Aorta (tissue), 5 donors: ENCODE measurements around the gene SLC22A7. TPM values are rescaled to one million over a fixed set of nuclear protein-coding genes. Genes with fewer than 3 reads are reported as not detected.
A peak's percentile ranks its signal among the peaks of the same experiment; 100 is the strongest.

ENCODE experiments used
- ATAC-seq: fragments of 200-7000 bp; cut with Tn5 transposase; one replicate; pipeline ENCODE4 v1.9.1; 2022; ENCODE audit warnings: moderate library complexity; ENCODE audit not compliant: low FRiP score
- DNase-seq, 2 donors: peaks; one replicate each; pipeline ENCODE4 v3.0.0-alpha.2; 2020
- H3K27ac ChIP-seq, 2 donors: one replicate each; pipeline ENCODE4 v1.5.1; 2013; ENCODE audit warnings: low read length in 2 of 2, mild to moderate bottlenecking in 2 of 2, moderate library complexity in 2 of 2, control low read depth in 1 of 2, inconsistent platforms in 1 of 2, low read depth in 1 of 2
- H3K27me3 ChIP-seq, 2 donors: one replicate each; pipeline ENCODE4 v1.6.1; 2013; ENCODE audit warnings: control low read depth in 1 of 2, low read length in 1 of 2, mild to moderate bottlenecking in 1 of 2, moderate library complexity in 1 of 2; ENCODE audit not compliant: insufficient read depth in 2 of 2, control insufficient read depth in 1 of 2
- H3K36me3 ChIP-seq, 2 donors: one replicate each; pipeline ENCODE4 v1.6.1; 2013; ENCODE audit warnings: control low read depth in 1 of 2, low read length in 1 of 2, mild to moderate bottlenecking in 1 of 2; ENCODE audit not compliant: insufficient read depth in 2 of 2, control insufficient read depth in 1 of 2
- H3K4me1 ChIP-seq, 2 donors: one replicate each; pipeline ENCODE4 v1.6.1; 2013; ENCODE audit warnings: low read length in 2 of 2, control low read depth in 1 of 2, mild to moderate bottlenecking in 1 of 2, moderate library complexity in 1 of 2; ENCODE audit not compliant: insufficient read depth in 2 of 2, control insufficient read depth in 1 of 2
- H3K4me3 ChIP-seq, 2 donors: one replicate each; pipeline ENCODE4 v1.5.1; 2013; ENCODE audit warnings: low read length in 2 of 2, control low read depth in 1 of 2, mild to moderate bottlenecking in 1 of 2
- H3K9me3 ChIP-seq: one replicate; pipeline ENCODE4 v1.6.1; 2013; ENCODE audit warnings: mild to moderate bottlenecking, low read length; ENCODE audit not compliant: control insufficient read depth
- WGBS, 2 donors: extraction: QIAGEN DNeasy Blood & Tissue Kit; methylation state at CpG; one replicate each; pipeline ENCODE4 v1.1.7; 2013; 5-methylcytosine and 5-hydroxymethylcytosine counted together
- intact Hi-C, 2 donors: fragments of 100-400 bp; cut with DNase I; formaldehyde crosslinking; loops; one replicate each; pipeline versions ENCODE4 v1.14.2 to v1.15.0; 2022
- polyA plus RNA-seq, 2 donors: library from polyadenylated mRNA; stranded (reverse); fragments of 200-250 nt; gene quantifications; one replicate each; pipeline ENCODE4 v1.2.3, GENCODE V29; 2013
- total RNA-seq, 2 donors: library from RNA; stranded (reverse); fragmentation: NEBNext Ultra II Directional; extraction: Animal tissue kit (Norgen Biotek cat#: 25700); gene quantifications; one replicate each; pipeline ENCODE4 v1.2.1, GENCODE V29; 2021
- donor health status: healthy with polysubstance abuse.
- donor health status: Bipolar disorder and iron deficiency.
- donor health status: DM: no; HTN: no; CAD: no.
- donor health status: DM: no; HTN: no; CAD: no.
- donor health status: DM: yes; HTN: yes; CAD: no.

Gene SLC22A7
- total and polyA plus RNA-seq, 4 donors: not detected

GRCh38 chr6:43263314-43264178 is 34.5 kb upstream of the SLC22A7 start:
- 55 to 57% methylated on average over 12 of the region's 12 CpGs for WGBS, 2 donors
- Histone ChIP-seq H3K27me3 (no peaks in the 10 kb centered on the region), H3K4me3 (no peak overlapping the region), H3K27ac (no peak overlapping the region), H3K4me1 (no peaks in the 10 kb centered on the region), H3K36me3 (no peaks in the 10 kb centered on the region), H3K9me3 (no peaks in the 10 kb centered on the region)
- peak; percentile 78 for ATAC-seq
- DNase-seq: peak; percentile 85 to 88
- intact Hi-C loops: loop anchor here in 1 of 2 donors (5.0 kb wide), 1 partner anchor 69 kb away; no protein-coding TSS in a partner anchor

- H3K4me1 ChIP-seq: no peaks in the 10 kb centered on the region
- H3K4me3 ChIP-seq: no peak overlapping the region
- H3K27me3 ChIP-seq: no peaks in the 10 kb centered on the region
- H3K9me3 ChIP-seq: no peaks in the 10 kb centered on the region
- DNase-seq (no peak), ATAC-seq (no peak)
- no peaks in the 10 kb centered on the region for H3K36me3 ChIP-seq
- no peak overlapping the region for H3K27ac ChIP-seq
- WGBS, 2 donors: 90 to 91% methylated on average over 5 of the region's 5 CpGs
- intact Hi-C loops: loop anchor here in 1 of 2 donors (5.0 kb wide), 1 partner anchor 68 kb away; no protein-coding TSS in a partner anchor
Observed at GRCh38 chr6:43264599-43265145, 33.4 kb upstream of the SLC22A7 start.

- no peak overlapping the region for H3K4me3 ChIP-seq
- no peaks in the 10 kb centered on the region for H3K27me3 ChIP-seq
- DNase-seq (no peak), ATAC-seq (no peak)
- 92 to 93% methylated on average over 6 of the region's 6 CpGs for WGBS, 2 donors
- no peaks in the 10 kb centered on the region for H3K4me1 ChIP-seq
- H3K36me3 ChIP-seq: no peaks in the 10 kb centered on the region
- H3K27ac ChIP-seq: no peak overlapping the region
- intact Hi-C loops: no loop called here
- H3K9me3 ChIP-seq: no peaks in the 10 kb centered on the region
Observed at GRCh38 chr6:43265564-43265963, 32.5 kb upstream of the SLC22A7 start.

- DNase-seq: no peak
- no peaks in the 10 kb centered on the region for H3K27me3 ChIP-seq
- ATAC-seq: no peak
- H3K36me3 ChIP-seq: no peaks in the 10 kb centered on the region
- no peak overlapping the region for H3K27ac ChIP-seq
- H3K4me3 ChIP-seq: no peak overlapping the region
- intact Hi-C loops: no loop called here
- H3K4me1 ChIP-seq: no peaks in the 10 kb centered on the region
- no peaks in the 10 kb centered on the region for H3K9me3 ChIP-seq
- 88 to 92% methylated on average over 7 of the region's 7 CpGs for WGBS, 2 donors
Observed at GRCh38 chr6:43267619-43268354, 30.3 kb upstream of the SLC22A7 start.

GRCh38 chr6:43268355-43268700 is 29.7 kb upstream of the SLC22A7 start:
- WGBS, 2 donors: 43 to 44% methylated on average over 3 of the region's 3 CpGs
- no peak for DNase-seq
- Histone ChIP-seq H3K27ac (no peak overlapping the region), H3K36me3 (no peaks in the 10 kb centered on the region), H3K9me3 (no peaks in the 10 kb centered on the region), H3K27me3 (no peaks in the 10 kb centered on the region), H3K4me1 (no peaks in the 10 kb centered on the region), H3K4me3 (no peak overlapping the region)
- ATAC-seq: peak; percentile 45
- intact Hi-C loops: no loop called here

- H3K27ac ChIP-seq: no peak overlapping the region
- peak; percentile 41 for ATAC-seq
- 69 to 73% methylated on average over 10 of the region's 10 CpGs for WGBS, 2 donors
- H3K9me3 ChIP-seq: no peaks in the 10 kb centered on the region
- intact Hi-C loops: no loop called here
- H3K27me3 ChIP-seq: no peaks in the 10 kb centered on the region
- no peak for DNase-seq
- no peaks in the 10 kb centered on the region for H3K36me3 ChIP-seq
- no peaks in the 10 kb centered on the region for H3K4me1 ChIP-seq
- no peak overlapping the region for H3K4me3 ChIP-seq
Observed at GRCh38 chr6:43268782-43269272, 29.2 kb upstream of the SLC22A7 start.

GRCh38 chr6:43269273-43270007 is 28.6 kb upstream of the SLC22A7 start:
- Histone ChIP-seq H3K9me3 (no peaks in the 10 kb centered on the region), H3K27me3 (no peaks in the 10 kb centered on the region), H3K36me3 (no peaks in the 10 kb centered on the region), H3K4me3 (no peak overlapping the region), H3K4me1 (no peaks in the 10 kb centered on the region), H3K27ac (no peak overlapping the region)
- intact Hi-C loops: no loop called here
- 3 to 5% methylated on average over 43 to 44 of the region's 44 CpGs for WGBS, 2 donors
- DNase-seq: no peak
- ATAC-seq: no peak

- no peak for DNase-seq
- 92 to 93% methylated on average over 8 of the region's 8 CpGs for WGBS, 2 donors
- Histone ChIP-seq H3K27ac (no peak overlapping the region), H3K27me3 (no peaks in the 10 kb centered on the region), H3K4me1 (no peaks in the 10 kb centered on the region), H3K36me3 (no peaks in the 10 kb centered on the region), H3K9me3 (no peaks in the 10 kb centered on the region), H3K4me3 (no peak overlapping the region)
- intact Hi-C loops: no loop called here
- no peak for ATAC-seq
Observed at GRCh38 chr6:43271103-43271815, 26.8 kb upstream of the SLC22A7 start.
